Upper lobe of left lung (tissue), 6 donors: ENCODE data around the gene SAA4. TPM values are rescaled to one million over a fixed set of nuclear protein-coding genes. Genes with fewer than 3 reads are reported as not detected.
"Not testable (repeated sequence)": the region's sequence is repeated elsewhere in the genome, so short reads cannot be mapped to it uniquely, and the experiment has no call there.

ENCODE experiments used
- ATAC-seq, 2 donors: fragments of 200-7000 bp; cut with Tn5 transposase; one replicate each; pipeline ENCODE4 v1.9.1; 2022; ENCODE audit warnings: mild to moderate bottlenecking in 2 of 2, moderate library complexity in 2 of 2; ENCODE audit not compliant: low FRiP score in 2 of 2
- DNase-seq, 2 donors: peaks; one replicate each; pipeline ENCODE4 v3.0.0-alpha.2; 2019 to 2020
- H3K27ac ChIP-seq, 4 donors: fragments of 200-600 bp; sonication (generic); one replicate each; pipeline ENCODE4 v1.5.1; 2016 to 2019
- H3K27me3 ChIP-seq, 4 donors: fragments of 200-600 bp; sonication (generic); one replicate each; pipeline ENCODE4 v1.5.1; 2017 to 2019
- H3K36me3 ChIP-seq, 4 donors: fragments of 200-600 bp; sonication (generic); one replicate each; pipeline ENCODE4 v1.5.1; 2016 to 2019
- H3K4me1 ChIP-seq, 4 donors: fragments of 200-600 bp; sonication (generic); one replicate each; pipeline ENCODE4 v1.5.1; 2018 to 2019
- H3K4me3 ChIP-seq, 4 donors: fragments of 200-600 bp; sonication (generic); one replicate each; pipeline ENCODE4 v1.5.1; 2017 to 2019; ENCODE audit warnings: mild to moderate bottlenecking in 2 of 4, moderate library complexity in 1 of 4
- H3K9me3 ChIP-seq, 4 donors: fragments of 200-600 bp; sonication (generic); one replicate each; pipeline ENCODE4 v1.5.1; 2018 to 2019
- EP300 ChIP-seq, 4 donors: sonication (generic); formaldehyde crosslinking; IDR thresholded peaks; one replicate each; pipeline ENCODE4 v1.5.1; 2017; ENCODE audit warnings: antibody characterized with exemption in 4 of 4, control low read depth in 2 of 4
- POLR2A ChIP-seq, 4 donors: fragments of 450-650 bp; IDR thresholded peaks; one replicate each; pipeline ENCODE4 v1.5.1; 2016 to 2017; ENCODE audit warnings: antibody characterized with exemption in 4 of 4, mild to moderate bottlenecking in 2 of 4
- POLR2AphosphoS5 ChIP-seq, 2 donors: sonication (generic); formaldehyde crosslinking; IDR thresholded peaks; one replicate each; pipeline ENCODE4 v1.5.1; 2017; ENCODE audit warnings: antibody characterized with exemption in 2 of 2
- WGBS, 2 donors: methylation state at CpG; one replicate each; pipeline ENCODE4 v1.1.5; 2017 to 2018; 5-methylcytosine and 5-hydroxymethylcytosine counted together
- total RNA-seq, 6 donors: library from RNA; depleted of rRNA in 4 of 6; stranded (reverse); fragments of >200 nt in 4 of 6; gene quantifications; one replicate each; pipeline versions ENCODE4 v1.1.0 to v1.2.1, GENCODE V29; 2016 to 2021
- TF ChIP-seq, protein P1 (sequence below), 6 experiments: fragments of 450-650 bp in 4 of 6; fragments of 200-600 bp in 2 of 6; sonication (generic) in 2 of 6; IDR thresholded peaks; one replicate each; pipeline ENCODE4 v1.5.1; 2016 to 2019; ENCODE audit warnings: antibody characterized with exemption in 6 of 6
- donor health status: DM: no; HTN: no; CAD: no; lungs with moderate emphysema.
- donor health status: DM: no; HTN: yes; CAD: no; lungs with severe emphysema.

The SAA4 gene
- total RNA-seq, 6 donors from 2014 or later: 0.72 TPM; not detected in 5

DNA sequence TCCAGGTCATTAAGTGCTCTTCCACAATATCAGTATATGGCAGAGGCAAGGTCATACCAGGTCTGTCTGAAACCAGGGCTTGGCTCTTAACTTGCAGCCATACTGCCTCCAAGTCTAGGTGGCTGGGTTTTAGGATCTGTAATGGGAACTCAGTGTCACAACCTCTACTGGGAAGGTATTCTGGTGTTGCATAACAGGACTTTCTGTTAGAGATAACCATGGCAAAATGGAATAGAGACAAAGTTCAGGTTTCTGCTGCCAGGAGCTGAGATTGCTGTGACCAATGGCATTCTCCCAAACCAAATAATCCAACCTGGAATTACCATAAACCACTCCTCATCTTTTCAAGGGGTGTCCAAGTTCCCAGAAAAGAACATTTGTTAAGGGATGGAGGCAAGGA is 22.7 kb upstream of the SAA4 start:
- DNase-seq (no peak), ATAC-seq (no peak)

DNA sequence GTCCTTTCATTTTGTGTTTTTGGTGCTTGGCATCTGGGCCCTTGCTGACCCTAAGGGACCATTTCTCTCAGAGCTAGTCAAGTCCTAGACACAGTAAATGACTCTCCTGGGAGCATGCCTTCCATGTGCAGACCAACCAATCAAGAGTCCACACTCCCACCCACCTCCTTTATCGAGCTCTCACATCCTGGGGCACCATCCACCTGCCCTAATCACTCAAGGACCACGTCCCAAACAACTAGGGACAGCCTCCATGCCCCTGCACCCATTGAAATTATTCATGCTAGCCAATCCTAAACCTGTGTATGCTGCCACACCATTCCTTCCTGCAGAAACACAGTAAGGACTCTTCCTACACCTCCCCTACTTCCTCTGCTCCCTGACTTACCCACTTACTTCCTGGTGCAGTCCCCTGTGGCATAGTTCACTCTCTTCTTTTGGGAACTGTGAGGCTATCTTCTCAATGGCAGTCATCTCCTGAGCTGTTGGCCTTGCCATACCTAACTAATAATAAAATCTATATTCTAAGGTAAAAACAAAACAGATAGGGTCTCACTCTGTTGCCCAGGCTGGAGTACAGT is 18.3 kb upstream of the SAA4 start:
- Histone ChIP-seq H3K9me3 (no peaks in the 10 kb centered on the region), H3K4me1 (no peaks in the 10 kb centered on the region), H3K36me3 (no peaks in the 10 kb centered on the region), H3K27me3 (no peaks in the 10 kb centered on the region), H3K4me3 (no peak overlapping the region), H3K27ac (no peak overlapping the region)
- DNase-seq (no peak), ATAC-seq (no peak)
- WGBS, 2 donors: 64 to 70% methylated on average over 2 of the region's 2 CpGs
- TF ChIP-seq POLR2A (IDR thresholded peaks at IDR 0.05) (no peak), EP300 (IDR thresholded peaks at IDR 0.05) (no peak), POLR2AphosphoS5 (IDR thresholded peaks at IDR 0.05) (no peak)
- TF ChIP-seq, protein P1, sequence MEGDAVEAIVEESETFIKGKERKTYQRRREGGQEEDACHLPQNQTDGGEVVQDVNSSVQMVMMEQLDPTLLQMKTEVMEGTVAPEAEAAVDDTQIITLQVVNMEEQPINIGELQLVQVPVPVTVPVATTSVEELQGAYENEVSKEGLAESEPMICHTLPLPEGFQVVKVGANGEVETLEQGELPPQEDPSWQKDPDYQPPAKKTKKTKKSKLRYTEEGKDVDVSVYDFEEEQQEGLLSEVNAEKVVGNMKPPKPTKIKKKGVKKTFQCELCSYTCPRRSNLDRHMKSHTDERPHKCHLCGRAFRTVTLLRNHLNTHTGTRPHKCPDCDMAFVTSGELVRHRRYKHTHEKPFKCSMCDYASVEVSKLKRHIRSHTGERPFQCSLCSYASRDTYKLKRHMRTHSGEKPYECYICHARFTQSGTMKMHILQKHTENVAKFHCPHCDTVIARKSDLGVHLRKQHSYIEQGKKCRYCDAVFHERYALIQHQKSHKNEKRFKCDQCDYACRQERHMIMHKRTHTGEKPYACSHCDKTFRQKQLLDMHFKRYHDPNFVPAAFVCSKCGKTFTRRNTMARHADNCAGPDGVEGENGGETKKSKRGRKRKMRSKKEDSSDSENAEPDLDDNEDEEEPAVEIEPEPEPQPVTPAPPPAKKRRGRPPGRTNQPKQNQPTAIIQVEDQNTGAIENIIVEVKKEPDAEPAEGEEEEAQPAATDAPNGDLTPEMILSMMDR (IDR thresholded peaks at IDR 0.05): no peak

More for the DNA sequence above, 22.7 kb upstream of the SAA4 start:
- Histone ChIP-seq H3K27ac (no peak overlapping the region), H3K36me3 (no peaks in the 10 kb centered on the region), H3K9me3 (no peaks in the 10 kb centered on the region), H3K4me1 (no peaks in the 10 kb centered on the region), H3K27me3 (no peaks in the 10 kb centered on the region), H3K4me3 (no peak overlapping the region)
- TF ChIP-seq, protein P1 (IDR thresholded peaks at IDR 0.05): no peak
- TF ChIP-seq POLR2A (IDR thresholded peaks at IDR 0.05) (no peak), POLR2AphosphoS5 (IDR thresholded peaks at IDR 0.05) (no peak), EP300 (IDR thresholded peaks at IDR 0.05) (no peak)

DNA sequence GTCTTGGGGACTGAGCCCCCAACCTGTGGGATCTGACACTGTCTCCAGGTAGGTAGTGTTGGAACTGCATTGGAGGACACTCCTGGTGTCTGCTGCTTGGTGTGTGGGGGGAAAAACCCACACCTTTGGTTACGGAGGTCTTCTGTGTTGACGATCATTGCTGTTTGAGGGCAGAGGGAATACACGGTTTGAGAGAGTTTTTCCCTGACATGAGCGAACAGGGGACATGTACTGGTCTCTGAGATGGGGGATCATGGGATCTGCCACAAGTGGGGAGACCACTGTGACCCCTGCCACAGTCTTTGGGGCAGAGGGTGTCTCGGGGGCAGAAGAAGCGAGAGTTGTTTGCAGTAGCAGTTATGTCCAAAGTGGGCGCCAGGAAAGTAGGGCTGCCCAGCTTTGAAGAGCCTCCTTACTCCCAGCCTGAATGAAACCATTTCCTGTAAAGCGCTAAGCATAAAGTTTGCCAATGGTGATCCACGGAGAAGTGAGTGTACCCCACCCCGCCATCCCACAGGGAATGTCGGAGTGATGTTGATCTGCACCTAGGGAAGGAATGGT is 17.3 kb upstream of the SAA4 start:
- Histone ChIP-seq H3K9me3 (no peaks in the 10 kb centered on the region), H3K4me1 (no peaks in the 10 kb centered on the region), H3K4me3 (no peak overlapping the region), H3K36me3 (no peaks in the 10 kb centered on the region), H3K27ac (no peak overlapping the region), H3K27me3 (no peaks in the 10 kb centered on the region)
- 74 to 85% methylated on average over 10 to 11 of the region's 11 CpGs for WGBS, 2 donors
- DNase-seq (no peak), ATAC-seq (no peak)
- TF ChIP-seq EP300 (IDR thresholded peaks at IDR 0.05): no peak
- TF ChIP-seq POLR2A (IDR thresholded peaks at IDR 0.05): no peak
- TF ChIP-seq, protein P1 (IDR thresholded peaks at IDR 0.05): no peak
- no peak for TF ChIP-seq POLR2AphosphoS5 (IDR thresholded peaks at IDR 0.05)

DNA sequence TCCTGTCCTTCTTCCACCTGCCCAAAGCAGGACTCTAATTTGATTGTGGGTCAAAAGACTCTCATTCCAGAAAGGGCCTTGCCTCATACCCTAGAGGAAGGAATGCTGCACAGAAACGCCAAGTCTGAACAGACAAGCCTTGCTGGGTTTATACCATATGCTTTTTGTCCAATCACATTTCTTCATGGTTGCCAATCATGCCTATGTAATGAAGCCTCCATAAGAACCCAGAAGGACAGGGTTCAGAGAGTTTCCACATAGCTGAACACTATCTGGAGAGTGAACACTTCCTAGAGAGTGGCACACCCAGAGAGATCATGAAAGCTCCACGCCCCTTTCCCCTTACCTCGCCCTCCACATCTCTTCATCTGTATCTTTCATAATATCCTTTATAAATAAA is 16.6 kb upstream of the SAA4 start:
- no peaks in the 10 kb centered on the region for H3K27me3 ChIP-seq
- no peak for DNase-seq
- no peak for TF ChIP-seq EP300 (IDR thresholded peaks at IDR 0.05)
- no peak overlapping the region for H3K4me3 ChIP-seq
- no peaks in the 10 kb centered on the region for H3K4me1 ChIP-seq
- no peaks in the 10 kb centered on the region for H3K36me3 ChIP-seq
- no peaks in the 10 kb centered on the region for H3K9me3 ChIP-seq
- H3K27ac ChIP-seq: no peak overlapping the region
- 68 to 79% methylated on average over 3 of the region's 3 CpGs for WGBS, 2 donors
- no peak for ATAC-seq

DNA sequence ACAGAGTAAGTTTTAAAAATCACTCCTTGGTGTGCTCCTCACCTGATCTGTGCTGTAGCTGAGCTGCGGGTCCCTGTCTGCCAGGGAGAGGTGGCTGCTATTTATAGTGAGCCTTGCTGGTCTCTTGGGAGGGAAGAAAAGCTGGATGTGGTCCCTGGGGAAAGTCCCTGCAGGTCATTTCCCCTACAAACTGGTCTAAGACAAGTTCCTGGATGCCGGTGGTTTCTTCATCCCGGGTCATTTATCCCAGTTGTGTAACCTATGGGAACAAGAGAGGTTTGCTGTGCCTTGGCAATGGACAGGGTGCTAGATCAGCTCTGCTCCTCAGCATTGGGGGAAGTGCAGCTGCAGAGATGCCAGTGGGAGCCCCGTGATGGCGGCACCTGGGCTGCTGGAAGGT is 12.0 kb upstream of the SAA4 start, which contains the start of gene SAA2:
TSS of gene SAA2 (minus strand) at position 108 of the 400 bp plus-strand sequence. CDS start 657 bp downstream, outside the sequence.
- Histone ChIP-seq H3K27ac (no peak within 1 kb of the TSS), H3K4me3 (no peak within 1 kb of the TSS), H3K36me3 (no peaks in the 10 kb centered on the region), H3K27me3 (no peaks in the 10 kb centered on the region), H3K9me3 (no peaks in the 10 kb centered on the region), H3K4me1 (no peaks in the 10 kb centered on the region)
- DNase-seq (no peak), ATAC-seq (no peak)
- TF ChIP-seq, protein P1 (IDR thresholded peaks at IDR 0.05): no peak
- no peak for TF ChIP-seq EP300 (IDR thresholded peaks at IDR 0.05)
- no peak for TF ChIP-seq POLR2AphosphoS5 (IDR thresholded peaks at IDR 0.05)
- no peak for TF ChIP-seq POLR2A (IDR thresholded peaks at IDR 0.05)
- WGBS, 2 donors: 55 to 59% methylated on average over 3 to 5 of the region's 5 CpGs

DNA sequence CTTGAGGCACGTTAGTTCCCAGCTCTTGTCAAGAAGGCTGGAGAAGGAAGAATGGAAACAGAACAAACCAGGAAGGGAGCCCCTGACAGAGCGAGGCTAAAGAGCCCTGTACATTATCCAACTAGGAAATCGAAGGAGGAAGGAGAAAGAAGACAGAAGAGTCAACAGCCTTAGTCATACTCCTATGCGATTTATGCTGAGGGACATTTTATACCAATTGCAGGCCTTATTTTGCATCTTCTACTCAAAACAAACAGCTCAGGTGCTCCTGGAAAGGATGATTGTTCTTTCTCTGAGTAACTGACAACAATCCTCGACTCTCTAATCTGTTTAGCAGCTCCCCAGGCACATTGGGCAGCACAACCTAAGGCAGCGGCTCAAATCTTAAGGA is 10.6 kb upstream of the SAA4 start:
- not testable (repeated sequence) for H3K27me3 ChIP-seq, H3K9me3 ChIP-seq, H3K4me1 ChIP-seq, H3K4me3 ChIP-seq, H3K36me3 ChIP-seq, ATAC-seq, DNase-seq, H3K27ac ChIP-seq
- WGBS, 2 donors: 38 to 63% methylated on average over 1 to 2 of the region's 6 CpGs

DNA sequence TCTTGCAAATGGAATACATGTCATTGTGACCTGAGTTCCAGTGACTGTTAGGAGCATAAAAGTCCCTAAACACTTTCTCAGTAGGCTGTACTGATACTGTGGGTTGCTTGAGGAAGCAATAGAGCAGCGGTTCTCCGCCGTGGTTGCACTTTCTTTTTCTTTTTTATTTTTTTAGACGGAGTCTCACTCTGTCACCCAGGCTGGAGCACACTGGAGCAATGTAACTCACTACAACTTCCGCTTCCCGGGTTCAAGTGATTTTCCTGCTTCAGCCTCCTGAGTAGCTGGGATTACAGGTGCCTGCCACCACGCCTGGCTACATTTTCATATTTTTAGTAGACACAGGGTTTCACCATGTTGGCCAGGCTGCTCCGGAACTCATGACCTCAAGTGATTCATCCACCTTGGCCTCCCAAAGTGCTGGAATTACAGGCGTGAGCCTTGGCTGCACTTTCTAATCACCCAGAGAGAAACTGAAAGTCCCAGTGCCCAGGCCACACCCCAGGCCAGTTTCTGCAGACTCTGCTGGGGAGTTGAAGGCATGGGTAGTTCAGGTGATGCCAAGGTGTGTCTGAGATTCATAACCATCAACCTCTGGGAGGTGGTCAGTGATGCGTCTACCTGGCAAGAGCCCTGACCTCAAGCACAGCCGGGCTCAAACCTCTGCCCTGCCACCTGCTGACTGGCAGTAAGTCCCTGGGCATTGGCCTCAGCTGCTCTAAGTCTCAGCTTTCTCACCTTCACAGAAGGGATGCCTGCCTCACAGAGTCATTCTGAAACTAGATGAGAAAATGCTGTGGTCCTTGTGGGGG is 10.0 kb upstream of the SAA4 start:
- DNase-seq, H3K27me3 ChIP-seq, H3K4me1 ChIP-seq, H3K36me3 ChIP-seq, H3K9me3 ChIP-seq: not testable (repeated sequence)
- peak overlapping the region in 1 of 4 donors; percentile 12 for H3K4me3 ChIP-seq
- 63 to 65% methylated on average over 10 to 11 of the region's 11 CpGs for WGBS, 2 donors
- H3K27ac ChIP-seq: peak overlapping the region in 1 of 4 donors; percentile 27
- peak in 1 of 2 donors; percentile 23 for ATAC-seq
